GM18867 (cell line): ENCODE data around the gene TBC1D5.

Experiments
- ATAC-seq: cut with Tn5 transposase; IDR thresholded peaks from one replicate; pipeline ENCODE4 v1.9.1; 2021; ENCODE audit warnings: mild to moderate bottlenecking, moderate library complexity; ENCODE audit not compliant: unreplicated experiment

Gene TBC1D5

GRCh38 chr3:17194116-17194515 is 548.3 kb downstream of the TBC1D5 start:
- ATAC-seq, result no peak

GRCh38 chr3:17192995-17193394 is 549.4 kb downstream of the TBC1D5 start:
- ATAC-seq, result no peak

- ATAC-seq, result no peak
Observed at GRCh38 chr3:17190353-17191078, 551.9 kb downstream of the TBC1D5 start.

- no peak for ATAC-seq
Observed at GRCh38 chr3:17188378-17188777, 554.1 kb downstream of the TBC1D5 start.

- ATAC-seq, result no peak
Observed at GRCh38 chr3:17187589-17188184, 554.7 kb downstream of the TBC1D5 start.

GRCh38 chr3:17183951-17184550 is 558.4 kb downstream of the TBC1D5 start:
- no peak for ATAC-seq

GRCh38 chr3:17182166-17182565 is 560.3 kb downstream of the TBC1D5 start:
- peak; percentile 77 for ATAC-seq

GRCh38 chr3:17181413-17181907 is 561.0 kb downstream of the TBC1D5 start:
- no peak for ATAC-seq

GRCh38 chr3:17179381-17180205 is 562.8 kb downstream of the TBC1D5 start:
- peak; percentile 52 for ATAC-seq

- ATAC-seq, result no peak
Observed at GRCh38 chr3:17176757-17177156, 565.7 kb downstream of the TBC1D5 start.

GRCh38 chr3:17175187-17175807 is 567.1 kb downstream of the TBC1D5 start:
- no peak for ATAC-seq

GRCh38 chr3:17166369-17166768 is 576.1 kb downstream of the TBC1D5 start:
- ATAC-seq, result no peak

GRCh38 chr3:17162116-17162515 is 580.3 kb downstream of the TBC1D5 start:
- ATAC-seq, result no peak

- ATAC-seq, result no peak
Observed at GRCh38 chr3:17160597-17160996, 581.8 kb downstream of the TBC1D5 start.

- ATAC-seq, result no peak
Observed at GRCh38 chr3:17158941-17159682, 583.3 kb downstream of the TBC1D5 start.

GRCh38 chr3:17157713-17158112 is 584.7 kb downstream of the TBC1D5 start:
- no peak for ATAC-seq

GRCh38 chr3:17156864-17157263 is 585.6 kb downstream of the TBC1D5 start:
- no peak for ATAC-seq

GRCh38 chr3:17155951-17156350 is 586.5 kb downstream of the TBC1D5 start:
- no peak for ATAC-seq

GRCh38 chr3:17154941-17155340 is 587.5 kb downstream of the TBC1D5 start:
- ATAC-seq, result no peak

- no peak for ATAC-seq
Observed at GRCh38 chr3:17154221-17154620, 588.2 kb downstream of the TBC1D5 start.
